AML-193 (cell line): ENCODE measurements around the gene GRK5.

ENCODE experiments used
- DNase-seq, 2 experiments: peaks; one replicate each; lab custom pipeline; 2025; lab: John Stamatoyannopoulos, UW

GRK5 gene

GRCh38 chr10:119378737-119379067 lies 171.3 kb downstream of the GRK5 start:
- DNase-seq: no peak

- no peak for DNase-seq
Observed at GRCh38 chr10:119379466-119380071, 172.2 kb downstream of the GRK5 start.

- no peak for DNase-seq
Observed at GRCh38 chr10:119383174-119383856, 175.9 kb downstream of the GRK5 start.

GRCh38 chr10:119384127-119384526 lies 176.8 kb downstream of the GRK5 start:
- DNase-seq: no peak

- no peak for DNase-seq
Observed at GRCh38 chr10:119386666-119387065, 179.3 kb downstream of the GRK5 start.

GRCh38 chr10:119388849-119389345 lies 181.5 kb downstream of the GRK5 start:
- no peak for DNase-seq

- no peak for DNase-seq
Observed at GRCh38 chr10:119391440-119392251, 184.3 kb downstream of the GRK5 start.

GRCh38 chr10:119393019-119393418 lies 185.6 kb downstream of the GRK5 start:
- DNase-seq: no peak

GRCh38 chr10:119393421-119393820 lies 186.1 kb downstream of the GRK5 start:
- no peak for DNase-seq

- no peak for DNase-seq
Observed at GRCh38 chr10:119393845-119394244, 186.5 kb downstream of the GRK5 start.

- no peak for DNase-seq
Observed at GRCh38 chr10:119394657-119395279, 187.4 kb downstream of the GRK5 start.

- DNase-seq: peak; percentile 67 to 77
Observed at GRCh38 chr10:119395280-119396007, 188.1 kb downstream of the GRK5 start.

- no peak for DNase-seq
Observed at GRCh38 chr10:119396008-119396708, 188.8 kb downstream of the GRK5 start.

GRCh38 chr10:119396709-119397071 lies 189.3 kb downstream of the GRK5 start:
- DNase-seq: no peak

GRCh38 chr10:119397416-119397815 lies 190.0 kb downstream of the GRK5 start:
- no peak for DNase-seq

- no peak for DNase-seq
Observed at GRCh38 chr10:119398996-119399395, 191.6 kb downstream of the GRK5 start.

GRCh38 chr10:119399466-119399865 lies 192.1 kb downstream of the GRK5 start:
- DNase-seq: no peak

GRCh38 chr10:119401671-119402395 lies 194.5 kb downstream of the GRK5 start:
- no peak for DNase-seq

- peak in 1 of 2 experiments; percentile 29 for DNase-seq
Observed at GRCh38 chr10:119403921-119404320, 196.6 kb downstream of the GRK5 start.

GRCh38 chr10:119404719-119405519 lies 197.5 kb downstream of the GRK5 start:
- peak; percentile 25 to 48 for DNase-seq
